Cardiac muscle cell (in vitro differentiated cells and primary cell): ENCODE data around the gene TSPY3. TPM values are rescaled to one million over a fixed set of nuclear protein-coding genes. Genes with fewer than 3 reads are reported as not detected.
"Not testable (repeated sequence)": the region's sequence is repeated elsewhere in the genome, so short reads cannot be mapped to it uniquely, and the experiment has no call there.

Experiments
- DNase-seq, 2 donors: peaks; one replicate each; pipeline versions ENCODE4 v3.0.0 to v3.0.0-alpha.2; 2010 to 2017; ENCODE audit warnings: low read depth in 1 of 2, low spot score in 1 of 2
- H3K27ac ChIP-seq: fragments of 200-600 bp; sonication (generic); 2 replicates; pipeline ENCODE4 v1.5.1; 2016
- H3K27me3 ChIP-seq: fragments of 200-600 bp; sonication (generic); 2 replicates; pipeline ENCODE4 v1.6.0; 2016; ENCODE audit warnings: control low read depth
- H3K36me3 ChIP-seq: fragments of 200-600 bp; sonication (generic); 2 replicates; pipeline ENCODE4 v1.5.1; 2016; ENCODE audit warnings: control low read depth
- H3K4me1 ChIP-seq: fragments of 200-600 bp; sonication (generic); 2 replicates; pipeline ENCODE4 v1.8.1; 2017; ENCODE audit warnings: low read depth, mild to moderate bottlenecking, mixed run types
- H3K4me3 ChIP-seq: fragments of 200-600 bp; sonication (generic); 2 replicates; pipeline ENCODE4 v1.5.1; 2016; ENCODE audit warnings: mild to moderate bottlenecking
- H3K9me3 ChIP-seq: fragments of 200-600 bp; sonication (generic); 2 replicates; pipeline ENCODE4 v1.5.1; 2017; ENCODE audit warnings: low read depth, mild to moderate bottlenecking, control low read depth
- polyA plus RNA-seq: library from polyadenylated mRNA; unstranded; fragments of >200 nt; fragmentation: Nextera tagmentation; extraction: Ambion mirVana; gene quantifications from 2 replicates; pipeline ENCODE4 v1.2.1, GENCODE V29; 2016
- total RNA-seq: library from RNA; depleted of rRNA; stranded (reverse); fragments of >200 nt; gene quantifications from 2 replicates; pipeline ENCODE4 v1.2.3, GENCODE V29; 2016

The TSPY3 gene, protein sequence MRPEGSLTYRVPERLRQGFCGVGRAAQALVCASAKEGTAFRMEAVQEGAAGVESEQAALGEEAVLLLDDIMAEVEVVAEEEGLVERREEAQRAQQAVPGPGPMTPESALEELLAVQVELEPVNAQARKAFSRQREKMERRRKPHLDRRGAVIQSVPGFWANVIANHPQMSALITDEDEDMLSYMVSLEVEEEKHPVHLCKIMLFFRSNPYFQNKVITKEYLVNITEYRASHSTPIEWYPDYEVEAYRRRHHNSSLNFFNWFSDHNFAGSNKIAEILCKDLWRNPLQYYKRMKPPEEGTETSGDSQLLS
- total RNA-seq (not detected in 2 replicates), polyA plus RNA-seq (not detected in 2 replicates)

DNA sequence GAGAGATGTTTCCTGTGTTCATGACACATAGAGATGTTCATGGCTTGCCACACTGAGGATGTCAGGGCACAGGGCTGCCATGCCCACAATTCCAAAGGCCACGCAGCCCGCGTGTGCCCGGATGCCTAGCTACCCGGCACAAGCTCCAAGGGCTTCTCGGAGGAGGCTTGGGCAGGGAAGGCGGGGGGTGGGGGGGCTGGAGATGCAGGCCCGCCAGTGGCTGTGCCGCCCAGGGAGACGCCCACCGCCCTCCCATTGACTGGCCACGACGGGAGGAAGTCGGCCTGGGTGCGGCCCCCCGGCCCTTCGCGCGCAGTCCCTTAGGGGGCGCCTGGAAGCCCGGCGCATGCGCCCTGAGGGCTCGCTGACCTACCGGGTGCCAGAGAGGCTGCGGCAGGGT, at the start of gene TSPY3:
Gene TSPY3 (plus strand): TSS at position 301 of the 400 bp plus-strand sequence. CDS start 46 bp downstream, at position 347.
- not testable (repeated sequence) for H3K27me3 ChIP-seq, H3K9me3 ChIP-seq, H3K4me1 ChIP-seq, H3K4me3 ChIP-seq, H3K36me3 ChIP-seq, DNase-seq, H3K27ac ChIP-seq

DNA sequence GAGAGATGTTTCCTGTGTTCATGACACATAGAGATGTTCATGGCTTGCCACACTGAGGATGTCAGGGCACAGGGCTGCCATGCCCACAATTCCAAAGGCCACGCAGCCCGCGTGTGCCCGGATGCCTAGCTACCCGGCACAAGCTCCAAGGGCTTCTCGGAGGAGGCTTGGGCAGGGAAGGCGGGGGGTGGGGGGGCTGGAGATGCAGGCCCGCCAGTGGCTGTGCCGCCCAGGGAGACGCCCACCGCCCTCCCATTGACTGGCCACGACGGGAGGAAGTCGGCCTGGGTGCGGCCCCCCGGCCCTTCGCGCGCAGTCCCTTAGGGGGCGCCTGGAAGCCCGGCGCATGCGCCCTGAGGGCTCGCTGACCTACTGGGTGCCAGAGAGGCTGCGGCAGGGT, 40.7 kb upstream of the TSPY3 start, which contains the start of gene TSPY8:
Gene TSPY8 (plus strand): TSS at position 301 of the 400 bp plus-strand sequence. CDS start 46 bp downstream, at position 347.
- H3K4me1 ChIP-seq, H3K27ac ChIP-seq, H3K27me3 ChIP-seq, H3K9me3 ChIP-seq, DNase-seq, H3K4me3 ChIP-seq, H3K36me3 ChIP-seq: not testable (repeated sequence)

DNA sequence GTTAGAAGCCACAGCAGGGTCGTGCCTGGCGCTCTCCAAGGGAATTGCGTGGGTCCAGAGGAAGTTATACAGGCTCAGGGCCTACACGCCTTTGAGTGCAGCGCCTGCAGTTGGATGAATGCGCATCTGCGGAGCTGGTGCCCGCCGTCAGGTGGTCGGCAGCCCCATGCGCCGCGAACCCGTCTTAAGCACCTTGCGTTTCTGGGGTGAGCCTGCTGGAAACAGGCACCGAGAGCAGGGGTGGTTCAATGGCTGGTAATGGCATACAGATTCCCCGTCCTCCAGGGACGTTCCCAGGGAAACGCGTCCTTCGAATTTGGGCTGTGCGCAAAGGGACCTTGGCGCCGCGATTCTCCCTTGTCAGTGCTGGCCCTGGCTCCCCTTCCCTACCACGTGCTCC, 1.7 kb upstream of the TSPY3 start:
- H3K27me3 ChIP-seq, H3K9me3 ChIP-seq, H3K36me3 ChIP-seq, H3K4me3 ChIP-seq, H3K27ac ChIP-seq, H3K4me1 ChIP-seq, DNase-seq: not testable (repeated sequence)

Other genes with a start within 250 kb of the TSPY3 start
- not detected in 2 replicates for gene TSPY4, start 61.0 kb upstream of the TSPY3 start, total RNA-seq
- not detected in 2 replicates for gene TSPY4, start 61.0 kb upstream of the TSPY3 start, polyA plus RNA-seq
- not detected in 2 replicates for gene TSPY8, start 40.6 kb upstream of the TSPY3 start, total RNA-seq
- gene TSPY8, start 40.6 kb upstream of the TSPY3 start, polyA plus RNA-seq, result not detected in 2 replicates
- gene TSPY1, start 68.5 kb downstream of the TSPY3 start, total RNA-seq, result not detected in 2 replicates
- gene TSPY1, start 68.5 kb downstream of the TSPY3 start, polyA plus RNA-seq, result not detected in 2 replicates
- not detected in 2 replicates for gene TSPY9, start 88.8 kb downstream of the TSPY3 start, total RNA-seq
- gene TSPY9, start 88.8 kb downstream of the TSPY3 start, polyA plus RNA-seq, result not detected in 2 replicates
- not detected in 2 replicates for gene TSPY10, start 129.5 kb downstream of the TSPY3 start, total RNA-seq
- not detected in 2 replicates for gene TSPY10, start 129.5 kb downstream of the TSPY3 start, polyA plus RNA-seq